Endothelial cell of umbilical vein (primary cell): ENCODE data around the gene PAIP2. TPM values are rescaled to one million over a fixed set of nuclear protein-coding genes. Genes with fewer than 3 reads are reported as not detected.

Experiments used
- BruUV-seq: library from RNA; stranded (reverse); fragments of 400-500 nt; replicated peaks from 2 replicates; lab custom pipeline; 2021; lab: Mats Ljungman, UMichigan
- CTCF ChIA-PET: fragments of 300-600, 350-600 bp; sonication (Branson Sonifier 250); formaldehyde crosslinking; loops from one replicate; lab custom pipeline; 2021; ENCODE audit warnings: antibody characterized with exemption, inconsistent platforms; lab: Charles Lee
- POLR2A ChIA-PET: fragments of 300-600, 350-600 bp; sonication (Branson Sonifier 250); formaldehyde crosslinking; loops from one replicate; lab custom pipeline; 2021; ENCODE audit warnings: antibody characterized with exemption, inconsistent platforms; lab: Charles Lee
- DNase-seq: peaks from one replicate; pipeline ENCODE4 v3.0.0-alpha.2; 2011; ENCODE audit warnings: low read depth, low spot score
- FAIRE-seq: peaks from 2 replicates; lab custom pipeline; 2011; peaks lifted over from hg19 to GRCh38; lab: Jason Lieb, UNC
- H2AFZ ChIP-seq: 2 replicates; pipeline ENCODE4 v1.6.0; 2012; ENCODE audit warnings: low read depth, low read length, control low read depth, inconsistent platforms
- H3K27ac ChIP-seq: 2 replicates; pipeline ENCODE4 v1.5.1; 2011; ENCODE audit warnings: low read depth, mild to moderate bottlenecking, control low read depth, low read length, moderate library complexity; ENCODE audit not compliant: insufficient read depth
- H3K27me3 ChIP-seq, 2 experiments: 2 replicates each; pipeline versions ENCODE4 v1.6.0 to v1.6.1; 2011; ENCODE audit warnings: low read length in 2 of 2, mixed read lengths in 1 of 2; ENCODE audit not compliant: control insufficient read depth in 2 of 2, insufficient read depth in 2 of 2
- H3K36me3 ChIP-seq, 2 experiments: 2 replicates in 1 of 2; 3 replicates in 1 of 2; pipeline ENCODE4 v1.5.1; 2011; ENCODE audit warnings: low read length in 2 of 2, mild to moderate bottlenecking in 1 of 2, moderate library complexity in 1 of 2; ENCODE audit not compliant: control insufficient read depth in 2 of 2, insufficient read depth in 2 of 2; ENCODE audit errors: extremely low read depth in 1 of 2
- H3K4me1 ChIP-seq: 3 replicates; pipeline ENCODE4 v1.5.1; 2011; ENCODE audit warnings: mild to moderate bottlenecking, low read length; ENCODE audit not compliant: control insufficient read depth, insufficient read depth; ENCODE audit errors: extremely low read depth
- H3K4me2 ChIP-seq: 2 replicates; pipeline ENCODE4 v1.6.1; 2011; ENCODE audit warnings: low read length, control low read depth, mixed read lengths; ENCODE audit not compliant: insufficient read depth
- H3K4me3 ChIP-seq, 3 experiments: fragments of 200-600 bp in 1 of 3; sonication (generic), shearing (Covaris generic) in 1 of 3; replicated peaks in 1 of 3; 2 replicates each; pipeline ENCODE4 v1.5.1; 2011 to 2016; ENCODE audit warnings: control low read depth in 3 of 3, low read length in 3 of 3, mild to moderate bottlenecking in 2 of 3, inconsistent platforms in 1 of 3, low read depth in 1 of 3, moderate library complexity in 1 of 3; ENCODE audit not compliant: insufficient read depth in 1 of 3
- H3K79me2 ChIP-seq: 2 replicates; pipeline ENCODE4 v1.6.0; 2012; ENCODE audit warnings: low read length, inconsistent platforms; ENCODE audit not compliant: control insufficient read depth, insufficient read depth
- H3K9ac ChIP-seq: replicated peaks from 2 replicates; pipeline ENCODE3; 2011; ENCODE audit warnings: low read length, control low read depth; ENCODE audit not compliant: insufficient read depth; ENCODE audit errors: extremely low read depth
- H3K9me1 ChIP-seq: replicated peaks from 3 replicates; pipeline ENCODE4 v1.6.0; 2011; ENCODE audit warnings: mild to moderate bottlenecking, low read length; ENCODE audit not compliant: control insufficient read depth, insufficient read depth; ENCODE audit errors: extremely low read depth
- H3K9me3 ChIP-seq: replicated peaks from 2 replicates; pipeline ENCODE4 v1.5.1; 2012; ENCODE audit warnings: low read length, inconsistent platforms; ENCODE audit not compliant: control insufficient read depth, insufficient read depth
- H4K20me1 ChIP-seq: replicated peaks from 2 replicates; pipeline ENCODE3; 2011; ENCODE audit warnings: mild to moderate bottlenecking, low read length; ENCODE audit not compliant: control insufficient read depth, insufficient read depth; ENCODE audit errors: extremely low read depth
- CTCF ChIP-seq, 2 donors: IDR thresholded peaks; 1 replicate in 1 of 2; 2 replicates in 1 of 2; pipeline ENCODE4 v1.5.1; 2011; ENCODE audit warnings: low read length in 2 of 2, mild to moderate bottlenecking in 2 of 2, moderate library complexity in 2 of 2, control low read depth in 1 of 2, inconsistent platforms in 1 of 2, low read depth in 1 of 2; ENCODE audit not compliant: insufficient read depth in 1 of 2; ENCODE audit errors: extremely low read depth in 1 of 2
- EZH2 ChIP-seq: IDR thresholded peaks from 2 replicates; pipeline ENCODE4 v1.6.1; 2012; ENCODE audit warnings: borderline replicate concordance, low read depth, mild to moderate bottlenecking, moderate library complexity, low read length, inconsistent platforms; ENCODE audit not compliant: severe bottlenecking
- FOS ChIP-seq: IDR thresholded peaks from 2 replicates; pipeline ENCODE4 v1.6.1; 2011; ENCODE audit warnings: mild to moderate bottlenecking, low read length, moderate library complexity, borderline replicate concordance; ENCODE audit not compliant: insufficient read depth
- GATA2 ChIP-seq: IDR thresholded peaks from 2 replicates; pipeline ENCODE4 v1.7.0; 2011; ENCODE audit warnings: low read depth, mild to moderate bottlenecking, moderate library complexity, mixed read lengths, low read length; ENCODE audit not compliant: insufficient read length, insufficient read depth
- JUN ChIP-seq: IDR thresholded peaks from 2 replicates; pipeline ENCODE4 v1.6.1; 2011; ENCODE audit warnings: borderline replicate concordance, low read depth; ENCODE audit not compliant: insufficient read length, insufficient read depth
- MYC ChIP-seq: IDR thresholded peaks from one replicate; pipeline ENCODE4 v1.6.1; 2011; ENCODE audit warnings: mild to moderate bottlenecking, low read depth, low read length
- POLR2A ChIP-seq: IDR thresholded peaks from 2 replicates; pipeline ENCODE4 v1.6.1; 2012; ENCODE audit warnings: low read depth, mild to moderate bottlenecking, control low read depth, low read length
- POLR2AphosphoS5 ChIP-seq: IDR thresholded peaks from 2 replicates; pipeline ENCODE4 v1.6.1; 2012; ENCODE audit warnings: low read depth, mild to moderate bottlenecking, control low read depth, low read length, moderate library complexity; ENCODE audit not compliant: insufficient read depth
- dilution Hi-C: fragments of 300-500 bp; cut with MboI; formaldehyde crosslinking; loops from one replicate; pipeline ENCODE4 v1.15.0; 2019; ENCODE audit warnings: low sequenced_read_pairs; ENCODE audit not compliant: extremely low pct_ligation_motif_present
- intact Hi-C: fragments of 100-400 bp; cut with micrococcal nuclease; formaldehyde crosslinking; loops from one replicate; pipeline ENCODE4 v1.10.0; 2022
- polyA plus RNA-seq, 4 experiments: library from polyadenylated mRNA; depleted of rRNA in 3 of 4; stranded (reverse) in 3 of 4; unstranded in 1 of 4; fragments of >200 nt; gene quantifications; 2 replicates each; pipeline versions ENCODE4 v1.2.1 to v1.2.3, GENCODE V29; 2011 to 2012; ENCODE audit warnings: missing spikeins in 1 of 4
- total RNA-seq: library from RNA; stranded (reverse); gene quantifications from 2 replicates; pipeline ENCODE4 v1.2.3, GENCODE V29; 2021
- TF ChIP-seq, protein P1 (sequence below): IDR thresholded peaks from 2 replicates; pipeline ENCODE4 v1.6.1; 2011; ENCODE audit not compliant: insufficient read depth, insufficient read length

Gene PAIP2
- total and polyA plus RNA-seq, 2 donors (not counting 3 experiments of a cell fraction or from before 2014, with no cell fraction given) = 52.1 to 80.4 TPM

GRCh38 chr5:139293507-139294373 is 47.9 kb upstream of the PAIP2 start, which contains the start of gene MATR3:
Gene MATR3 (plus strand): TSS chr5:139293740. CDS start chr5:139307416, 13,676 bp downstream.
- dilution Hi-C loops (no loop called here), intact Hi-C loops (loop anchor here (1.0 to 5.0 kb wide), 3 partner anchors 19 to 99 kb away; no protein-coding TSS in a partner anchor)
- Histone ChIP-seq H3K4me1 (peaks cover 21% of the 10 kb centered on the region), H3K9me1 (no peaks in the 10 kb centered on the region), H3K9ac (peak within 1 kb of the TSS; percentile 100), H3K36me3 (no peaks in the 10 kb centered on the region), H3K79me2 (peaks cover 54% of the 10 kb centered on the region), H3K27me3 (no peaks in the 10 kb centered on the region), H3K4me3 (peak within 1 kb of the TSS; percentile 78 to 93 (median 90)), H3K9me3 (no peaks in the 10 kb centered on the region), H2AFZ (peak within 1 kb of the TSS; percentile 94), H3K4me2 (peak within 1 kb of the TSS; percentile 96), H4K20me1 (peaks cover 24% of the 10 kb centered on the region), H3K27ac (peak within 1 kb of the TSS; percentile 98)
- ChIA-PET CTCF (interaction anchor here (1.0 to 2.4 kb wide), 10 partner anchors 9 to 718 kb away, joined by 3 to 12 read pairs (median 4); partner anchors contain the start of genes HSPA9 and PAIP2), POLR2A (interaction anchor here (0.6 to 1.7 kb wide), 11 partner anchors 10 to 750 kb away, joined by 3 to 17 read pairs (median 3); partner anchors contain the start of genes ETF1, HSPA9 and PAIP2)
- TSS peak; percentile 86 for BruUV-seq
- DNase-seq (peak; percentile 96), FAIRE-seq (peak; percentile 84)
- TF ChIP-seq FOS (no peak), MYC (no peak), JUN (no peak), CTCF (IDR thresholded peaks at IDR 0.05; ENCODE audit: extremely low read depth in 1 of 2, insufficient read depth in 1 of 2, low read depth in 1 of 2, low read length in 2 of 2) (peak in 1 of 2 donors; percentile 0), POLR2A (peak; percentile 95), EZH2 (no peak), POLR2AphosphoS5 (peak; percentile 88), GATA2 (no peak)
- TF ChIP-seq, protein P1, sequence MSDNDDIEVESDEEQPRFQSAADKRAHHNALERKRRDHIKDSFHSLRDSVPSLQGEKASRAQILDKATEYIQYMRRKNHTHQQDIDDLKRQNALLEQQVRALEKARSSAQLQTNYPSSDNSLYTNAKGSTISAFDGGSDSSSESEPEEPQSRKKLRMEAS = peak; percentile 37
